ENCODE results near the gene CAMK1. TPM values are rescaled to one million over a fixed set of nuclear protein-coding genes. Genes with fewer than 3 reads are reported as not detected.

Gene CAMK1
- total RNA-seq, 1 experiment from 2014 or later, result 19.7 TPM

- intact Hi-C loops (cut with micrococcal nuclease), result no loop called here
- no TSS peak for BruUV-seq (replicated peaks)
- H3K27ac ChIP-seq (ENCODE audit: low read depth, low read length), result no peak overlapping the region
- no peaks in the 10 kb centered on the region for H3K9me3 ChIP-seq (ENCODE audit: control insufficient read depth in 1 of 2, insufficient read depth in 1 of 2, low read depth in 1 of 2, low read length in 2 of 2)
- ATAC-seq (no peak), DNase-seq (ENCODE audit: low read depth, low spot score) (no peak)
- TF ChIP-seq CBX3 (IDR thresholded peaks at IDR 0.05; ENCODE audit: low read depth), result no peak
- TF ChIP-seq EGR1 (IDR thresholded peaks at IDR 0.05; ENCODE audit: low read depth), result no peak
- no peak for TF ChIP-seq JUND (IDR thresholded peaks at IDR 0.05)
- TF ChIP-seq, protein P1, sequence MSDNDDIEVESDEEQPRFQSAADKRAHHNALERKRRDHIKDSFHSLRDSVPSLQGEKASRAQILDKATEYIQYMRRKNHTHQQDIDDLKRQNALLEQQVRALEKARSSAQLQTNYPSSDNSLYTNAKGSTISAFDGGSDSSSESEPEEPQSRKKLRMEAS (IDR thresholded peaks at IDR 0.05), result no peak
- no peak for TF ChIP-seq ZNF274 (IDR thresholded peaks at IDR 0.05; ENCODE audit: low read depth, low read length)
- TF ChIP-seq ZFX (IDR thresholded peaks at IDR 0.05), result no peak
- TF ChIP-seq SP1 (IDR thresholded peaks at IDR 0.05; ENCODE audit: low read depth), result no peak
- TF ChIP-seq FOSL1 (IDR thresholded peaks at IDR 0.05; ENCODE audit: low read depth), result no peak
- no peak for TF ChIP-seq SRF (IDR thresholded peaks at IDR 0.05; ENCODE audit: low read depth)
- no peak for TF ChIP-seq RAD21 (IDR thresholded peaks at IDR 0.05; ENCODE audit: low read depth)
- TF ChIP-seq, protein P2, sequence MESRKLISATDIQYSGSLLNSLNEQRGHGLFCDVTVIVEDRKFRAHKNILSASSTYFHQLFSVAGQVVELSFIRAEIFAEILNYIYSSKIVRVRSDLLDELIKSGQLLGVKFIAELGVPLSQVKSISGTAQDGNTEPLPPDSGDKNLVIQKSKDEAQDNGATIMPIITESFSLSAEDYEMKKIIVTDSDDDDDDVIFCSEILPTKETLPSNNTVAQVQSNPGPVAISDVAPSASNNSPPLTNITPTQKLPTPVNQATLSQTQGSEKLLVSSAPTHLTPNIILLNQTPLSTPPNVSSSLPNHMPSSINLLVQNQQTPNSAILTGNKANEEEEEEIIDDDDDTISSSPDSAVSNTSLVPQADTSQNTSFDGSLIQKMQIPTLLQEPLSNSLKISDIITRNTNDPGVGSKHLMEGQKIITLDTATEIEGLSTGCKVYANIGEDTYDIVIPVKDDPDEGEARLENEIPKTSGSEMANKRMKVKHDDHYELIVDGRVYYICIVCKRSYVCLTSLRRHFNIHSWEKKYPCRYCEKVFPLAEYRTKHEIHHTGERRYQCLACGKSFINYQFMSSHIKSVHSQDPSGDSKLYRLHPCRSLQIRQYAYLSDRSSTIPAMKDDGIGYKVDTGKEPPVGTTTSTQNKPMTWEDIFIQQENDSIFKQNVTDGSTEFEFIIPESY (IDR thresholded peaks at IDR 0.05; ENCODE audit: extremely low read depth, insufficient replicate concordance, low read length), result no peak
- TF ChIP-seq YY1 (IDR thresholded peaks at IDR 0.05; ENCODE audit: extremely low read depth, insufficient replicate concordance, low read depth, low read length), result no peak
- H4K20me1 ChIP-seq (ENCODE audit: insufficient read depth), result no peaks in the 10 kb centered on the region
- H3K36me3 ChIP-seq (ENCODE audit: control insufficient read depth in 1 of 2, insufficient read depth in 2 of 2, low read length in 2 of 2), result peaks cover 15 to 21% of the 10 kb centered on the region in 2 experiments; a peak in 3 of 4 replicates
- H3K4me1 ChIP-seq (ENCODE audit: control insufficient read depth in 1 of 2, insufficient read depth in 2 of 2, low read length in 2 of 2), result peaks cover 0 to 8% of the 10 kb centered on the region in 2 experiments; a peak in 2 of 4 replicates
- H3K4me2 ChIP-seq (ENCODE audit: low read length), result no peak overlapping the region
- peaks cover 8% of the 10 kb centered on the region for H3K79me2 ChIP-seq (ENCODE audit: insufficient read depth, low read length)
- H3K27me3 ChIP-seq (ENCODE audit: insufficient read depth, low read length), result no peaks in the 10 kb centered on the region
- POLR2A ChIA-PET, result no interaction called here
- CTCF ChIA-PET, result interaction anchor here (0.6 kb wide), 1 partner anchor 149 kb away, joined by 3 read pairs; no protein-coding TSS in a partner anchor
- RAD21 ChIA-PET (ENCODE audit: low non-redundant PET in 1 of 2, low total read pairs in 2 of 2, uncharacterized antibody in 2 of 2, unreplicated experiment in 2 of 2), result no interaction called here
- no peak overlapping the region for H3K4me3 ChIP-seq (replicated peaks in 1 of 2; ENCODE audit: low read depth in 1 of 2, low read length in 2 of 2)
- no peak overlapping the region for H3K9ac ChIP-seq (ENCODE audit: low read length)
- H2AFZ ChIP-seq (ENCODE audit: low read depth, low read length, poor library complexity, severe bottlenecking), result no peak overlapping the region
- no peaks in the 10 kb centered on the region for H3K9me2 ChIP-seq (ENCODE audit: insufficient read depth)
These were observed 18.0 kb upstream of the CAMK1 start for GRCh38 chr3:9787714-9788113.
